Loucy (cell line): ENCODE data around the gene NPM1.

ENCODE experiments used
- EZH2phosphoT487 ChIP-seq: fragments of 200-600 bp; IDR thresholded peaks from 2 replicates; pipeline ENCODE4 v1.6.1; 2018; ENCODE audit warnings: antibody characterized with exemption, mild to moderate bottlenecking, moderate library complexity, borderline replicate concordance
- TF ChIP-seq, protein P1 (sequence below): fragments of 200-600 bp; sonication (generic); conservative IDR thresholded peaks from 2 replicates; pipeline ENCODE4 v1.5.1; 2014; ENCODE audit warnings: mild to moderate bottlenecking, antibody characterized with exemption, low read length

DNA sequence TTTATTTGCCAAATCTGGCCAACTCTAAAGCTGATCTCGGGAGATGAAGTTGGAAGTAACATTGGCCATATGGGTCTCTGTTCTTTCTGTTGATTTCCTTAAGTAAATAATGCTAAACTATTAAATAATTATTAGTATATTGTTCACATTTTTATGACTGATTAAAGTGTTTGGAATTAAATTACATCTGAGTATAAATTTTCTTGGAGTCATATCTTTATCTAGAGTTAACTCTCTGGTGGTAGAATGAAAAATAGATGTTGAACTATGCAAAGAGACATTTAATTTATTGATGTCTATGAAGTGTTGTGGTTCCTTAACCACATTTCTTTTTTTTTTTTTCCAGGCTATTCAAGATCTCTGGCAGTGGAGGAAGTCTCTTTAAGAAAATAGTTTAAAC, 22.5 kb downstream of the NPM1 start:
- TF ChIP-seq, protein P1, sequence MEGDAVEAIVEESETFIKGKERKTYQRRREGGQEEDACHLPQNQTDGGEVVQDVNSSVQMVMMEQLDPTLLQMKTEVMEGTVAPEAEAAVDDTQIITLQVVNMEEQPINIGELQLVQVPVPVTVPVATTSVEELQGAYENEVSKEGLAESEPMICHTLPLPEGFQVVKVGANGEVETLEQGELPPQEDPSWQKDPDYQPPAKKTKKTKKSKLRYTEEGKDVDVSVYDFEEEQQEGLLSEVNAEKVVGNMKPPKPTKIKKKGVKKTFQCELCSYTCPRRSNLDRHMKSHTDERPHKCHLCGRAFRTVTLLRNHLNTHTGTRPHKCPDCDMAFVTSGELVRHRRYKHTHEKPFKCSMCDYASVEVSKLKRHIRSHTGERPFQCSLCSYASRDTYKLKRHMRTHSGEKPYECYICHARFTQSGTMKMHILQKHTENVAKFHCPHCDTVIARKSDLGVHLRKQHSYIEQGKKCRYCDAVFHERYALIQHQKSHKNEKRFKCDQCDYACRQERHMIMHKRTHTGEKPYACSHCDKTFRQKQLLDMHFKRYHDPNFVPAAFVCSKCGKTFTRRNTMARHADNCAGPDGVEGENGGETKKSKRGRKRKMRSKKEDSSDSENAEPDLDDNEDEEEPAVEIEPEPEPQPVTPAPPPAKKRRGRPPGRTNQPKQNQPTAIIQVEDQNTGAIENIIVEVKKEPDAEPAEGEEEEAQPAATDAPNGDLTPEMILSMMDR, result no peak
- no peak for TF ChIP-seq EZH2phosphoT487
